Right atrium auricular region (tissue), 2 donors: Measurements from ENCODE around the gene CCDC154. TPM values are rescaled to one million over a fixed set of nuclear protein-coding genes. Genes with fewer than 3 reads are reported as not detected.
"Not testable (repeated sequence)": the region's sequence is repeated elsewhere in the genome, so short reads cannot be mapped to it uniquely, and the experiment has no call there.

Experiments
- DNase-seq: peaks from one replicate; pipeline ENCODE4 v3.0.0-alpha.2; 2019; ENCODE audit warnings: low spot score
- H3K27ac ChIP-seq, 2 donors: fragments of 200-600 bp; sonication (generic); 1 replicate in 1 of 2; 2 replicates in 1 of 2; pipeline ENCODE4 v1.5.1; 2016 to 2019
- H3K27me3 ChIP-seq, 2 donors: fragments of 200-600 bp; sonication (generic); one replicate each; pipeline versions ENCODE4 v1.5.1 to v1.6.0; 2017 to 2019
- H3K36me3 ChIP-seq: fragments of 200-600 bp; sonication (generic); one replicate; pipeline ENCODE4 v1.5.1; 2016
- H3K4me1 ChIP-seq, 2 donors: fragments of 200-600 bp; sonication (generic); one replicate each; pipeline versions ENCODE4 v1.5.1 to v1.6.0; 2017 to 2019
- H3K4me3 ChIP-seq, 2 donors: fragments of 200-600 bp; sonication (generic); 1 replicate in 1 of 2; 2 replicates in 1 of 2; pipeline ENCODE4 v1.5.1; 2017 to 2019; ENCODE audit warnings: mild to moderate bottlenecking in 1 of 2, moderate library complexity in 1 of 2
- H3K9me3 ChIP-seq, 2 donors: fragments of 200-600 bp; sonication (generic); one replicate each; pipeline ENCODE4 v1.5.1; 2019
- CTCF ChIP-seq, 2 donors: fragments of 200-600 bp; sonication (generic); IDR thresholded peaks; one replicate each; pipeline ENCODE4 v1.5.1; 2019; ENCODE audit warnings: antibody characterized with exemption in 2 of 2
- total RNA-seq, 2 donors: library from RNA; depleted of rRNA; stranded (reverse); fragments of >200 nt; gene quantifications; one replicate each; pipeline ENCODE4 v1.1.0, GENCODE V29; 2016

CCDC154 gene
- total RNA-seq, 2 donors from 2014 or later: not detected

- Histone ChIP-seq H3K27ac (no peak overlapping the region), H3K9me3 (no peaks in the 10 kb centered on the region), H3K4me3 (no peak overlapping the region), H3K36me3 (no peaks in the 10 kb centered on the region), H3K27me3 (no peaks in the 10 kb centered on the region), H3K4me1 (peaks cover 0 to 32% of the 10 kb centered on the region in 2 donors)
- TF ChIP-seq CTCF (IDR thresholded peaks at IDR 0.05): no peak
- no peak for DNase-seq
These were observed 26.3 kb upstream of the CCDC154 start for GRCh38 chr16:1470481-1471251.

- no peak for DNase-seq
- H3K27me3 ChIP-seq: no peaks in the 10 kb centered on the region
- H3K27ac ChIP-seq: no peak overlapping the region
- H3K4me3 ChIP-seq: no peak overlapping the region
- H3K9me3 ChIP-seq: no peaks in the 10 kb centered on the region
- no peaks in the 10 kb centered on the region for H3K36me3 ChIP-seq
- peaks cover 0 to 27% of the 10 kb centered on the region in 2 donors for H3K4me1 ChIP-seq
- no peak for TF ChIP-seq CTCF (IDR thresholded peaks at IDR 0.05)
These were observed 25.4 kb upstream of the CCDC154 start for GRCh38 chr16:1469693-1470201.

- H3K4me3 ChIP-seq, DNase-seq, H3K9me3 ChIP-seq, H3K27me3 ChIP-seq, H3K36me3 ChIP-seq, H3K27ac ChIP-seq: not testable (repeated sequence)
- H3K4me1 ChIP-seq: peaks cover 0 to 27% of the 10 kb centered on the region in 2 donors
These were observed 24.8 kb upstream of the CCDC154 start for GRCh38 chr16:1469141-1469540.

GRCh38 chr16:1468426-1468810 lies 24.1 kb upstream of the CCDC154 start:
- DNase-seq: no peak
- no peak overlapping the region for H3K27ac ChIP-seq
- TF ChIP-seq CTCF (IDR thresholded peaks at IDR 0.05): no peak
- H3K27me3 ChIP-seq: no peaks in the 10 kb centered on the region
- H3K9me3 ChIP-seq: no peaks in the 10 kb centered on the region
- H3K4me1 ChIP-seq: peaks cover 0 to 20% of the 10 kb centered on the region in 2 donors
- no peaks in the 10 kb centered on the region for H3K36me3 ChIP-seq
- no peak overlapping the region for H3K4me3 ChIP-seq

- Histone ChIP-seq H3K36me3 (no peaks in the 10 kb centered on the region), H3K4me3 (no peak overlapping the region), H3K27me3 (no peaks in the 10 kb centered on the region), H3K27ac (no peak overlapping the region), H3K4me1 (peaks cover 0 to 14% of the 10 kb centered on the region in 2 donors), H3K9me3 (no peaks in the 10 kb centered on the region)
- DNase-seq: no peak
- TF ChIP-seq CTCF (IDR thresholded peaks at IDR 0.05): no peak
These were observed 22.7 kb upstream of the CCDC154 start for GRCh38 chr16:1466968-1467521.

- no peak for TF ChIP-seq CTCF (IDR thresholded peaks at IDR 0.05)
- H3K4me3 ChIP-seq: no peak overlapping the region
- no peak overlapping the region for H3K27ac ChIP-seq
- peaks cover 0 to 9% of the 10 kb centered on the region in 2 donors for H3K4me1 ChIP-seq
- no peaks in the 10 kb centered on the region for H3K27me3 ChIP-seq
- peaks cover 7% of the 10 kb centered on the region for H3K36me3 ChIP-seq
- DNase-seq: no peak
- no peaks in the 10 kb centered on the region for H3K9me3 ChIP-seq
These were observed 21.7 kb upstream of the CCDC154 start for GRCh38 chr16:1466054-1466453.
